GM20431 (cell line): ENCODE measurements around the gene KRT1.

Experiments used
- in situ Hi-C: fragments of 300-500 bp; cut with MseI, MboI; formaldehyde crosslinking; loops from one replicate; pipeline ENCODE4 v1.15.0; 2020; ENCODE audit warnings: low sequenced_read_pairs; ENCODE audit not compliant: unreplicated experiment

The KRT1 gene

DNA sequence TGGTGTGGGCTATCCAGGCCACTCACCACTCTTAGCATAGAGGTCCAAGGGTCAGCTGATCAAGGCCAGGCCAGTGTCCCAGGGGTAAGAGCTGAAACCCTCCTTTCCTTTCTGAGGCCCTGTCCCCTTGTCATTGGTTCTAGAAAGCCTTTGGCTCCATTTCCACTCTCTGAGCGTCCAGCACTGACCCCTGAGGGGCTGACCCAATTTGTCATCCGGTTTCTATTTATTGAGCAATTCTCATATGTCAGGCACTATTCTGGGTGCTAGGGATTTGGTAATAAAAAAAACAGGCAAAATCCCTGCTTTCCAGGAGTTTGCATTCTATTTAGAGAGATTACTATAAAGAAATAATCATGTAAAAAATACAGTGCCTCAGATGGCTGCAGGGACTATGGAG lies 19.8 kb upstream of the KRT1 start:
- in situ Hi-C loops: no loop called here

DNA sequence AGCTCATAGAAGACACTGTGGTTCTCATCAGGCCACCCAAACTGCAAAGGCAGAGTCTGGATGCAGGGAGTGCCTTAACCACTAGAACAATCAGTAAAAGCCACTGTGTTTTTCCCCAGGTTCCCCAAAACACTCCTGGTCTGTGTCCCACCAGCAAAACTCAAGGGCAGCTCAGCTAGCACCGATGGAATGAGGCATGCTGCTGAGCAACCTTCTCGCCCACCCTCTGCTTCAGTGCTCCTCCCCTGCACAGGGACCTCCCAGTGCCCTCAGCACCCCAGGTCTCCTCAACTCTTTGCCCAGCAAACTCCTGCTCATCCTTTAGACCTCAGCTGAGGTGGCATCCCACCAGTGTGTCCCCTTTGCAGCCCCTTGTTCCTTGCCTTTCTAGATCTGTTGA lies 19.2 kb upstream of the KRT1 start:
- in situ Hi-C loops: no loop called here

DNA sequence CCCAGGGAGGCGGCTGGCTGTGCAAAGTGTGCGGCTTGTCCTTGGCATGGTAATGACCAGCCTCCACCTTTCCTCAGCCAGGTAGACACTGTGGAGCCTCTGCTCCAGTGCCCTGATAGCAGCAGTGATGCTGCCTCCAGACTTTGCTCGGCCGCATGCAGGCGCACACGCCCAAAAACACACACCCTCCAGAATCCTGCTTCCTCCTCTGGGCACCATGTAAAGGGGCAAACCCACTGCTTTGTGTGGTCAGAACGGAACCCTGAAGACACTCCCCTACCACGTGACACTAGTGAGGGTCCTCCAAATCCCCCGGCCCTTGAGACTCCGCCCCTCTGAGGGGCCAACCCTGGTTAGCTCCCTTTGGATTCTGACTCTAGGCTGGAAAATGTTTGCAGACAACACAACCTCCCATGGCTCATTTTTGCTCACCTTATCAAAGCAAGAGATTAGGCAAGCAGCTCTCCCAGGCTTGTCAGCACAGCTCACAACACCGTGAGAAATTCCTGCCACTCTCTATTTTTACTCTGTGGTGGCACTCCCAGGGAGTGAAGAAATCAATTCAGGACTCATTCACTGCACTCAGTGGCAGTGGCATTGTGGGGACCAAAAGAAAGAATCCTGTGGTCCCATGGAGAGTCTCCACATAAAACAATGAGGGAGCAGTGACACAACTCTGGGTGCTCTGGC lies 18.6 kb upstream of the KRT1 start:
- in situ Hi-C loops: no loop called here

DNA sequence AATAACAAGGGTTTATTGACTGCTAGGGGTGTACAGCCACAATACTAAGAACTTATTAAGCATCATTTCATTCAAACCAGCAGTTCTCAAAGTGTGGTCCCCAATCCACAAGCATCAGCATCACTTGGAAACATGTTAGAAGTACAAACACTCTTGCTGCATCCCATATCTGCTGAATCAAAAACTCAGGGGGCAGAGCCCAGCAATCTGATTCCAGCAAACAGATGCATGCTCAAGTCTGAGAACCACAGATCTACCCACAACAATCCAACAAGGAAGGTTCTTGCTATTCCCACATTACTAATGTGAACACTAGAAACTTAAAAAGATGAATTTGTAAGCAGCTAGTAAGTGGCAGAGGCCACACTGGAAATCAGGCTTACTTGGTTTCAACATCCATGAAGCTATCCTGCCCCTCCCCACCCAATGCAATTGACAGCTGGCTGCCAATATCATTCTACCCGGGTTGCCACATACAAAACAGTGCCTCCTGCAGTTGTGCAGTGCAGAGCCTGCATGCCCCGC lies 16.9 kb upstream of the KRT1 start:
- in situ Hi-C loops: no loop called here

DNA sequence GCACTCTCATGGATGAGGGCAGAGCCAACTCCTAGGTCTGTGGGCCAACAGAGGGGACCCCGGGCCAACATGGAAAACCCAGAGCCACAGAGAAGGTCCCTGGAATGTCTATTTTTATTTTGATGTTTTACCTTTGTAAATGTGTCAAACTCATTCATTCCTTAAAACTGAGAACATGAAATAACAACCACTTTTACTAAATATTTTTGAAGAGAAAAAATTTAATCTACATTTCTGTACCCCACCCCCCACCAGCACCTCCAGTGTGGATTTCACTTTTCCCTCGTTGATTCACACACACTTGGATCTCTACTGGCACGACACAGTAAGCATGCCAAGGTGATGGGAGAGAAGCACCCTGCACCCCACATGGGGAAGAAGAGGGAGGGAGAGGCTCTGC lies 16.4 kb upstream of the KRT1 start:
- in situ Hi-C loops: no loop called here

DNA sequence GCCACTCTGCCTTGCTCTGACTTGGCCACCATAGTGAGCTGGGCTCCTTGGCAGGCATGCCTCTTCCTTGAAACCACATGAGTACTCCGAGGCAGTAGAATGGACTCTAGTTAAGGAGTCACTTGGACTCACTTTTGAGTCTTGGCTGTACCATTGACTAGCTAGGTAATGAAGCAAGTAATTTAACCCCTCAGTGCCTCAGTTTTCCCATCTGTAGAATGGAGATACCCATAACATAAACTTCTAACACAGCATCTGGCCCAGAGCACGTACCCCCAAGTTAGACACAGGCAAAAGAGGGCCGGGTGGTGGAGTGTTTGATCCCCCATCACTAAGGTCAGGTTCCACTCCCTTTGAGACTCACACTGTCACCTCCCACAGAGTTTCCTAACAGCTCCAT lies 14.8 kb upstream of the KRT1 start:
- in situ Hi-C loops: no loop called here

DNA sequence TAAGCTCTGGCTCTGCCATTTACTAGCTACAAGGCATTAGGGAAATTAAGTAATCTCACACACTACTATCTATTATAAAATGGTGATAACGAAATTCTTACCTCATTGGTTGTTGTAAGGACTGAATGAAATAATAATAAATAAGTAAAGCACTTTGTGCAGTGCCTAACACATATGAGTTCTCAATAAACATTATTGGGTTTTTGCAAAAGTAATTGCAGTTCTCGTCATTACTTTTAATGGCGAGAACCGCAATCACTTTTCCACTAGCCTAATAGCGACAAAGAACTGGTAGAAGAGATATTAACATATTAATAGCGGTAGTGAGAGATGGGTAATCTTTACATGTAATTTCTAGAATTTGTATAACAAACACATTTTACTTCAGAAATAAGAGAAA lies 13.9 kb upstream of the KRT1 start:
- in situ Hi-C loops: no loop called here

DNA sequence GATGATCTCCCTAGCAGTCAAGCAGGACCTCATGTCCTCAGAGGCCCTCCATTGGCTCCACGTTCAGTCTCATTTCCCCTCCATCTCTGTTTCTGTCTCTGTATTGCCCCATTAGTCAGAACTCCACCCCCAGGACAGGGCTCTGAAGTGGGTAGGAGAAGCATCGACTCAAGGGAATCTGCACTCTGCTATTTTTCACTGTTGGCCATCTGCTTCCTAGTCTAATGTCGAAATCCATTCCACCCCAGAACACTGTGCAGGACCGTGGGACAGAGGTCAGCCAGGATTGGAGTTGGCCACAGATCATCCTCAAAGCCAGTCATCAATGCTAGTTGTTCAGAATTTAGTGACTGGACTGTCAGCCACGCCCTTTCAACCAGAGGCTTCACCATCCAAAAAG lies 13.1 kb upstream of the KRT1 start:
- in situ Hi-C loops: no loop called here

DNA sequence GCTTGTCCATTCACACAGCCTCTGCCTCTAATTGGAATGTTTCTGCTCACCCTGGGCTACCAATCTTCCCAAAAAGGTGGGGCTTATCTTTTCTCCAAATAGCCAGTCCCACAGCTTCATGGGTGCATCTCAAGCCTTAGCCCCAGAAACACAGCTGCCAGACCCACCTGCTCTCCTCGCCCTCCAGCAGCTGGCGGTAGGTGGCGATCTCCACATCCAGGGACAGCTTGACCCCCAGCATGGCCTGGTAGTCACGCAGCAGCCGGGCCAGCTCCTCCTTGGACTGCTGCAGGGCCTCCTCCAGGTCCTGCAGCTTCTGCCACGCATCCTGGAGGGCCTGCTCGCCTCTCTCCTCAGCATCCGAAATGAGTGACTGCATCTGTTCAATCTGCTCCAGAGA lies 12.0 kb upstream of the KRT1 start:
- in situ Hi-C loops: no loop called here

DNA sequence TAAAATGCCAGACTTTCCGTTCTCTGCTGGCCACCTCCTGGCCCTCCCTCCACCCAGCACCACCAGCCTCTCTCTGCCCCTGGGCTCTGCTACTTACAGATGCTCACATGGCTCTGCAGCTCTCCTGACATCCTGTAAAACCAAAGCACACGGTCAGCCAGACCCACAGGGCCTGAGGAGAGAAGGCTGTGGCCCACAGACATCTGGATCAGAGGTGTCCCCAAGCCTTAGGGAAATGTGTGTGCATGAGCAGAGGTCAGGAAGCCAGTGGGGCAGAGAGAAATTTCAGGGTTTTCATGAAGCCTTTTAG lies 11.6 kb upstream of the KRT1 start:
- in situ Hi-C loops: no loop called here

DNA sequence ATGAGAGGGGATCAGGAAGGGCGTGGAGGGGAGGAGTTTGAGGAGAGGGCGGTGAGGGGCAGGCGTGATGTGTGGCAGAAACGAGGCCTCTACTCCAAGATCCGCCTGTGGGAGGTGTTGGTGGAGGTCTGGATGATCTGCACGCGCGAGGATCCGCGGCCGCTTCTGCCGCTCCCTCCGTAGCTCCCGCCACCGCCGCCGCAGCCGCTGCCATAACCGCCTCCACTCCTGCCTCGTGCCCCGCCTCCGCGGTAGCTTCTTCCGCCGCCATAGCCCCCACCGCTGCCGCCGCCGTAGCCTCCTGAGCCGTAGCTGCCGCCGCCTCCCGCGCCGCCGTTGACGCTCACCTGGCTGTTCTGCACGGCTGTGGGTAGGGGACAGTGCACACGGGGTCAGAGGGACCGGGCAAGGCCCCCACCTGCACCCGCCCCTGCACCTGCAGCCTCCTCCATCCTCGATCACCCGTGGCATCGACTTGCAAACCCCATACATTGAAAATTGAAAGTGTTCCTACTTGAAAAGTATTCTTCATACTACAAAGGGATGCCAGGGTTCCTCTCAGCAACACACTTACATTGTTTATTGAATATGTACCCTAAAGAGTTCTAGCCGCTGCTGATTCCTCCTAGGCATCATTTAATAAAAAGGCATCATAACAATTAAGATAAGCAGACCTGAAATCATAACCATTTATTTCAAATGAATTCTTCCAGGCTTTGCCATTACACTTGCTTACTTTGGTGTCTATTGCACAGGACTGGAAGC lies 11.1 kb upstream of the KRT1 start:
- in situ Hi-C loops: no loop called here

DNA sequence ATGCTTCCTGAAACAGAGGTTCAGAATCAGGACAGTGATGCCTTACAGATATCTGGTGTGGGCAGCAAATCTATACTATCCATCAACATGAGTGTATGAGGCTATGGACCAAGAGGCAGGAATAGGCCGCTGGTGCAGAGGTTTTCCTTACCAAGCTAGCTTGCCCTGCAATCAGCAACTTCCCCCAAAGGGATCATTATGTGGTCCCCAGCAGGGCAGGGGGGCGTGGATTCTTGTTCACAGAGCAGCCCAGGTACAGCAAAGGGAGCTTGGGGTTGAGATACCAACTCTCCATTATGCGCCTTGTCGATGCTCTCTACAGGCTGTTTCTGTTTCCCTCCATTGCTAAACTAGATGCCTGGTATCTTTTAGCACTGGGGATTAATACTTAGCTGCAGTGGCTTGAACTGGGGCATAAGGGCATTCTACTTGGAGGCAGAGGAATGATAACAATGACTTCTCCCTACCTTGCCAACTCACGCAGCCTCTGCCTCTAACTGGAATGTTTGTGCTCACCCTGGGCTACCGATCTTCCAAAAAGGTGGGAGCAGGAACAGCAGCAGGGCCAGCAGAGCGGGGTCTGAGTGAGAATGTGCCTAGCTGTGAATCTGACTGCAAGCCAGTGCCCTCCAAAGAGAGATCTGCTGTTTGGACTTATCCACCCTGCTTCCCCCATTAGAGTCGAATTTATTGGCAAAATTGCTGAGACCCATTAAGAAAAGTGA lies 10.3 kb upstream of the KRT1 start:
- in situ Hi-C loops: no loop called here

DNA sequence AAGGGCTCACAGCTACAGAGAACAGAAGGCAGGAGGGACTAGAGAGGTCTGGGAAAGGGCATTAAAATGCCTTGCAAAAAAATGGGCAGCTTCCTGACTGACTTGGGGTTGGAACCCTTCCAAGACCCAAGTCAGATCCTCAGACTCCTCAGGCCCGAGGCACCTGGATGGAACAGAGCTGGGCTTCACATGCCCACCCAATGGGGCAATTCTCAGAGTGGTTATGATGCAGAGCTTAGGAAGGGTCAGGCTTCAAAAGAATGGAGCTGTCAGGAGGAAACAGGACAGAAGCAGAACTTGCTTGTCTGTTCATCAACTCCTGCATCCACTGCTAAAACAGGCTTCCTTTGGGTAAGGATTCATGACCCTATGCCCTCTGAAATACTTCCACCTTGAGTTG lies 9.7 kb upstream of the KRT1 start:
- in situ Hi-C loops: no loop called here

DNA sequence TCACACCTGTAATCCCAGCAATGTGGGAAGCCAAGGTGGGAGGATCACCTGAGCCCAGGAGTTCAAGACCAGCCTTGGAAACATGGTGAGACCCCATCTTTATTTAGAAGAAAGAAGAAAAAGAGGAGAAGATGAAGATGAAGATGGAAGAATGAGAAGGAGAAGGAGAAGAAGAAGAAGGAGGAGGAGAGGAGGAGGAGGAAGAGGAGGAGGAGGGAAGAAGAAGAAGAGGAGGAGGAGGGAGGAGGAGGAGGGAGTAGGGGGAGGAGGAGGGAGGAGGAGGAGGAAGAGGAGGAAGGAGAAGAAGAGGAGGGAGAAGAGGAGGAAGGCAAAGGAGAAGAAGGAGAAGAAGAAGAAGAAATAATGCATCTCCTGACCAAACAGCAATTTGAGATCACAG lies 9.0 kb upstream of the KRT1 start:
- in situ Hi-C loops: no loop called here

DNA sequence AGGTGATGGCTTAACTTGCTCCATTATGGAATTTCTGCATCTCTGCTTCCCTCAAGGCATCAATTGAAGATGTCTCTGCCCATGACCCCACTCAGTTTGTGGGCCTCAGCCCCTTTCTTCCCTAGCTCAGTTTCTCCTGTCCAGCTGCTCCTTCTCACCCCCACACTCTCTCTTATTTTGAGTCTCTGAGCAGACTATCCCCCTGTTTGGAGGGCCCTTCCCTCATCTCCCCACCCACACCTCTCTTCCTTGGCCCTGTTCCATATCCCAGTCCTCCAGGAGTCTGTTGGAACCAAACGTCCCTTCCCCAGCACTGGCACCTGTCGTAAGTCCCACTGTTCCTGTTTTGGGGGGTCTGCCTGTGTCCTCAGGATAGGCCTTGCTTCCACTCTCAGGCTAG lies 8.3 kb upstream of the KRT1 start:
- in situ Hi-C loops: no loop called here

DNA sequence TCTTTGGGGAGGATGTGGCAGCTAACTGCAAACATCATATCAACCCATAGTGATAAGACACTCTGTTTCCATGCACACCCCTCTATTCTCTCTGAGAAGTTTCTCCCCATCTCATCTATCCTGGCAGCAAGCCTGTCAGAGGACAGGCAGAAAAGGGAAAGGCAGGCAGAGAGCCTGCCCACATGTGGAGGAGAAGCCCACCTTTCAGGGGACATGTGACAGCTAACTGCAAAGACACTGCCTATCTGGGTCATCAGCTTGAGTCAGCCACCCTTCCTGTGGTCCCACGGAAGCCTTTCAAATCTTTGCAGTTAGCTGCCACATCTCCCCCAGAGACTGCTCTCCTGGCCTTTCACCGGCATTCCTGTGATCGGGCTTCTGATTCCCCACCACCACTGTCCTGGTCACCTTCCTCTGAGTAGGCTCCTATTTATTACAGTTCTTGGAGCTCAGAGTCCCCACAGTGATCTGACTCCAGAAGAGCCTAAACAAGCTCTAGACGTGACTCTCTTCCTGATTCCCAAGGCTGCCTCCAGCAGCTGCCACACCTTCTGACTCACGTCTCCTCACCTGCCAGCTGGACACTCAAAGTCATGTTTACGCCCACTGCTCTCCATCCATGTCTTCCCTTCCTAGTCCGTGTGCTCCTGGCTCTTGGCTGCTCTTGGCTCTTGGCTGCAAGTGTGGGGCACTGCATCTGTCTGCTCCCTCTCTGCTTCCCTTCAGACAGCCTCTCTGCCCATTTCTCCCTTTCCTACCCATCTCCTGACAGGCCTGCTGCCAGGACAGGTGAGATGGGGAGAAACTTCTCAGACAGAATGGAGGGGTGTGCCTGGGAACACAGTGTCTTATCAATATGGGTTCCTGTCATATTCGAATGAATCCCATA lies 7.5 kb upstream of the KRT1 start:
- in situ Hi-C loops: no loop called here

DNA sequence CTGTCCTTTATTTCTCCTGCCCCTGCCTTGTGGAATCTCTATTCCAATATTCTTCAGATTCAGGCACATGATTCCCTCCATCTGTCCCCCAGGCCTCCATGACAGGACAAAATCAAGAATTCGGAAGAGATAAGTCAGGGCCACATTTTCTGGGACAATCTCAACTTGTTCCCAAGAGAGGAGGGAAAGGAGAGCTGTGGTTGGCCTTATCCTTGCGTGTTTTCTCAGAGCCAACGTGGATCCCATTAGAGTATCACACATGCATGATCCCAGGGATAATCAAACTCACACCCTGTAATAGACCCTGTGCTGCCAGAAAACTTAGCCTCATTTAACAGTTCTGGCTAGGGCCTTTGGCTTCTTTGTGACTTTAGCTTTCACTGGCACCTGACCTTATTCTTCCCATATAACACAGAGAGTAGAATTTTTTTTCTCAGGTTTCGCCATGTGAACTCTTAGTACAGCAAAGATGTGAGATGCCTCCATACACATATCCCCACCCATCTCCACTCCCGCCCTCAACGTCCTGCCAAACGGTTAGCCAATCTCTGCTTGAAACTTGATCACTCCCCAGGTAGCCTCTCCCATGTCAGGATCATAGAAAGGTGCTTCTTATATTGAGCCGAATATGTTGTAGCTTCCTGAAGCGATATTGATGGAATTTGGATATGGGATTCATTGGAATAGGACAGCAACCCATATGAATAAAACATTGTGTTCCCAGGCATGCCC lies 6.7 kb upstream of the KRT1 start:
- in situ Hi-C loops: no loop called here

DNA sequence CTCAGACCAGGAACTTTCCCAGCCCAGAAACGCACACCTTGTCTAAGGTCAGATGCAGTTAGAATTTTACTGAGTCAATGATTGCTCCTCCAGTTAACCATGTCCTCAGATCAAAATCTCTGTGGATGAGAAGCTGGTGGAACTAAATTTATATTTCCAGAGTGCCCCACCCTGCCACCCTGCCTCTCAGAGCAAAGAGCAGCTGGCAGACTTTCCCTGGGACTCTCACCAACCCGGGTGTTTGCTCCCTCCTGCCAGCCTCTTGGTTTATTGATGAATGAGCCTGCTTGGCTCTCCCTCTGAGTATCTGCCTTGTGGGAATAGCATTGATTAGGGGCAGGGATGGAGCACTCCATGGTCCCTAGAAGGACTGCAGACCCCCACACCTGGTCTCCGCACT lies 5.9 kb upstream of the KRT1 start:
- in situ Hi-C loops: no loop called here

DNA sequence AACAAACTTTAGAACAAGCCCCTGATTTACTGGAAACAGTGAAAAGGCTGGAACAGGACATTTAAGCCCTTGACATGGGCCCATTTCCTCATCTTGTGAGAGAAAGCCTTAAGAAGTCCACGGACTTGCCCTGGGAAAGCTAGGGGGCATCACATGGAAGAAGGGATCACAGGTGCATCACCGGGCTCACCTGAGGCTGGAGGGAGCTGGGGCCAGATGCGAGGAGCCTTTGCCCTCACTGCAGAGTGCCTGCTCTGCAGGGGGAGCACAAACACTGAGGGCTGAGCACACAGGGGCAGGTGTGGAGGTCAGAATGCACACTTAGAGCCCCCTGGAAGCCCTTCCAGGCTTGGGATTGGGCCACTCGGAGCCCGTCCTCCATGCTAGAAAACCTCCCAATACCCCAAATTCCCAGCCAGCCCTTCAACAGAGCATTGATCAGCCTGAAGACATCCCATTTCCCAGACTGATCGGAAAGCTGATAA lies 5.2 kb upstream of the KRT1 start:
- in situ Hi-C loops: no loop called here

DNA sequence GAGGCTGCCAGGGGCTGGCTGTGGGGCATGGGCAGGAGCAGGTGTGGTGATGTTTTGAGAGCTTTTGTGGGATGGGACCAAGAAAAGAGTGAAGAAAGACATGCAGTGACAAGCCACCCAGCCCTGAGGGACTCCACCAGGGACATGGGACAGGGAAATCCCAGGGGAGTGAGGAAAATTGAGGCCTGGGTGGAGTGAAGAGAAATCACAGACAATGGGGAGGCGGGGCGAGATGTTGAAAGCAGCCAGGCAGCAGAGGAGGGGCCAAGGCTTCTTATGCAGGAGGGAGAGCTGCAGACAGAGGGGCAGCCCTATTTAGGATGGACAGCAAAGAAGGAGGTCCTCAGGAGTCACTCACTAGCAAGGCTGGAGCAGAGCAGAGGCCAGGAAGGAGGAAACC lies 4.2 kb upstream of the KRT1 start:
- in situ Hi-C loops: no loop called here
